HS-27A (cell line): ENCODE measurements around the gene ZFAND3.

ENCODE experiments used
- DNase-seq: peaks from one replicate; pipeline ENCODE4 v3.0.0-alpha.2; 2012; ENCODE audit warnings: low read depth, missing footprints

The ZFAND3 gene

DNA sequence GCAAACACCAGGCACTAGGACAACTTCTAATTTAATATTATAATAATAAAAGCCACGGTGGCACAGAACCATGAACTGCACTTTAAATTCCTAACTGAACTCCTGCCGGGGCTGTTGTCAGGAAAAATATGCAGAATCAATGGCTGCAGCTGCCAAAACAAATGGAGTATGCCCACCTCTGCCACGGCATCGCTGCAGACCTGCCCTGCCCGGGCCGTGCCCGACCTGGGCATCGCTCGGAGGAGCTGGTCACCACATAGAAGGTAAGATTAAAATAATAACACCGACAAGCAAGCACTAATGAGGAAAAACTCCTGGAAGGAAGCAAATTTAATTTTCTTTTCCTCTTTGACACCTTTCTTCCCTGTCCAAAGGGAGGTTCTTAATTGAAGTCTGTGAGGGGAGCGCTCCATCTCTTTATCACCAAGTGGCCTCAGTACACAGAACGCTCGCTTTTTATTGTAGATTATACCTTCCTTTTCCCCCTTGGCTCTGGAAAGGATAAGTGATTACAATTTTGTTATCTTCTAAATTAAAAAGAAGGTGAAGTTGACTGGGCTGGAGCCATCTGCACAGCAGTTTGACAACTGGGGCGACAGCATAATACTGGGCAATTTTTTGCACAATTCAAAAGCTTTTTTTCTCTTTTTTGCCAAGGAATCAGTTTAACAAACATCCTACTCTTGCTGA, 351.3 kb downstream of the ZFAND3 start:
- DNase-seq: no peak

DNA sequence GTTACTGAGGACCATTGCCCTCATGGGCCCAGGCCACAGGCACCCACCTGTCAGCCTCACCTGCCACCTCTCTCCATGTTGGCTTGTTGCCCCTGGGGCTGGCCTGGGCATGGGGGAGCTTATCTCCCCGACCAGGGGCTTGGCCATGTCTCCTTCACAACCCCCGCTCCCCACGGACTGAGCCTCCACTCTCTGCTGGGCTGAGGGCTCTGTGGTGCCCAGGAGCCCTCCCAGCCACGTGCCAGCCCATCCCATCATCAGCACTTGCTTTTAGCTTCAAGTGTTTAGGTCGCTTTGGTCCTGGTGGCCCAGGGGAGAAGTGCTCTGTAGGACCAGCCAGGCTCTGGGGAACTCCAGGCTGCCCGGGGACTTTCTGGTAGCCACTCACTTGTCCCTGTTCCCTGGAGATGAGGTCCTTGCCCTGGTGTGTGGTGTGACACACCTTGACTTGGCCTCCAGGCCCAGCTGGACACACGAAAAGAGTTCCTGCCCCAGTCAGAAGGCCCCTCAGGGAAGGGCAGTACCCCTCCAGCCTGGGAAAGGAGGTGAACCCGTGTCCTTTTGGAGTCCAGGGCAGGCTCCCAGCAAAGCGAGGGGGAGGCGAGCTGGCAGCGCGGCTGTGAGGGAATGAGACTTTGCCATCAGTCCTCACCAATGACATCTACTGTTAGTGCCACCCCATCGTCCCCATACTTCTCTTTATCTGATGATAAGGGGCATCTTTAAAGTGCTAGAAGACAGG, 352.6 kb downstream of the ZFAND3 start:
- DNase-seq: no peak

DNA sequence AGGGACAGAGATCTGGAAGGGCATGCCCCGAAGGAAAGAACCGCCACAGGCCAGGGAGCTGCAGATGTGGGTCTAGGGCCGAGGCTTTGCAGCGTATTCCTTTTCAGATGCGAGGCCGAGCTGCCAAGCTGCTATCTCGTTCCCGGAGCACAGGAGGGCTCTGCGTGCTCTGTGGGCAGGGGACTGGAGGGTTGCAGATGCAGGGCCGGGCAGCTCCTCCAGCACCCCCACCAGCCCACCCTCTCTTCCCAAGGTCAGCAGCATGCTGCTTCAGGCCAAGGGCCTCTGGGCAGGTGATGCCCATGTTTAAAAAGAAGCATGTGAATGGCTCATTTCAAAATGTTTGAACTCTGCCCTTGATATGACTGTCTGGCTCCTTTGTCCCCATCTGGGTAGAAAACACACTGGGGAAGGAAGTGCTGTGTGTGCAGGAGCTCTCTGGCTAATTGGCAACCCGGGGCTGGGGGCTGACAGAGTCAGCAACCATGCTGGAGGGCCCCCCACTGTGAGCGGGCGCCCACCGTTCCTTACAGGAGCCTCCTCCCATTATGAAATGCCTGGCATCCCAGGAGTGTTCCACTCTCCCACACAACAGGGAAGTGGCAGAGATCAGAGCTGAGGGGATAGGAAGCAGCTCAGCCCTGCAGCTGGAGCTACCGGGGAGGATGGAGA, 353.3 kb downstream of the ZFAND3 start:
- no peak for DNase-seq

DNA sequence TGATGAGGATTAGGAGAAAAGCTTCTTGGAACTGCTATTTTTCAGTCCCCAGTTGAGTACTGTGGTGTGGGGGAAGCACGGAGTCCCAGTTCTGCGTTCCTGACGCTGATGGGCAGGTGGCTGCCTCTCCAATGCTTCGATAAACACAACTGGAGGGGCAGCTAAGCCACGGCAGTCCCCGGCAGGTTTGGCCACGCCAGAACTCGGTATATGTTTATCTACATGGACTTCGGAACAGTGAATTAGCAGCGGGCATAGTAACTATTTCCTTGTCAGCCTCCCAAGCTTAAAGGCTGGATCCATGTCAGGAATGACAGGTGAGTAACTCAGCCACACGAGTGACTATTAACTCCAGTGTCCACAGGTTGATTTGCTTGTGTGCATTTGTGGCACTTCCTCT, 354.4 kb downstream of the ZFAND3 start:
- DNase-seq: no peak

DNA sequence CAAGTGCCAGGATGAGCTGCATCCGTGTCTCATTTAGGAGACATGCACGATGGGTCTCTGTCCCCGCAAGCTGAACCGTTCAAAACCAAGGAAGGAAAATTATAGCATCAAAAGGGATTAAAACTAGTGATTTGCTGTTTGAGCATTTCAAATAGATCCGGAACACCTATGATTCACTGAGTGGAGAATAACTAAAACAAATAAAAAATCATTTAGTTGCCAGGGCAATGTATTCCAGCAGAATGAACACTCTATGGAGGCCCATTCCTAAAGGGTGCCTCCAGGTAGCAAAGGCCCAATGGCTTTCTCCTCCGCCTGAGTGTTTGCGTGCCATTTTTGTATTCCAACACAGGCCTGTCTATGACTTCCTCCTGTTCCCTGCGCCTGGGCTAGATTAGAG, 354.8 kb downstream of the ZFAND3 start:
- DNase-seq: no peak

DNA sequence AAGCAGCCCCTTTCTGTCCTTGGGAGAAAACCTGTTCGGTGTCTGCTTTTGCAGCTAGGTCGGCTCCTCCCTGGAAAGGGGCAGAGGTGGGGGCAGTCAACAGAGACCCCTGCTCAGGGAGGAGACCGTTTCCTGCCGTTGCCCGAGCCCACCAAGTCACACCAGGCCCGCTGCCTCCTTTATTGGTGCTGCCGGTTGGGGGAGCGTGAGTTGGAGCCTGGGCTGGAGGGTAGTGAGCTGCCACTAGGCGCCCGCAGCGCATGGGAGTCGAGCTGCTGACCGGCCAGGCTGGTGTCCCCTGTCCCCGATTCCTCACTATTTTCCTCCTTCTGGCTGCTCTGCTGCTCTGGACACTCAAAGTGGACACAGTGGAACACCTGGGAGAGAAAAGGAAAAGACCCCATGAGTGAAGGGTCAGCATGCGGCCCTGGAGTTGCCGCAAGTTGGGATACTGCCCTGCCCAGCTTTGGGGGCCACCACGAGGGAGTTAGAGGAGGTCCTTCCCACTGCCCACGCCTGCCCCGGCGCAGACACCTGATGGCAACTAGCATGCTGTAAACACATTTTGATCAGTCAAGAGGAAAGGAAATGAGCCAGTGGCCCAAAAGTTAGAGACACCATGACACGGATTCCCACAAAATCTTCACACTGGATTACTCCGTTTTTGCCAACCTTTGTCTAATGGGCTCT, 355.4 kb downstream of the ZFAND3 start:
- no peak for DNase-seq

DNA sequence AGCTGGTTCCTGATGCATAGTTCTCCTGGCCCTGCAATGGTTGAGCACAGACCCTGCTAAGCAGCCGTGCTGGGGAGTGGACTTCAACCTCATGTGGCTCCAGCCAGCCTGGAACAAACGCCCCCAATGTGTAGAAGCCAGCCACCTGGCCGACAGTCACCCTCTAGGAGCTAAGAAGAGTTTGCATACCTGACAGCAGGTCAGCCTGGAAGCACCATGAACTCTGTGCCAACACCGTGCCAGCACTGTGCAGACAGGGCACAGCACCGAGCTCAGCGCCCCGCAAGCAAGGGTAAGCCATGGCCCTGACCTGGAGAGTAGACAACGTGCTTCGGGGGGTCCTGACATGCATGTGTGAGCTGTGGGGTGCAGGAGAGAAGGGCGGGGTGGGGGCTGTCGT, 356.3 kb downstream of the ZFAND3 start:
- DNase-seq: no peak

DNA sequence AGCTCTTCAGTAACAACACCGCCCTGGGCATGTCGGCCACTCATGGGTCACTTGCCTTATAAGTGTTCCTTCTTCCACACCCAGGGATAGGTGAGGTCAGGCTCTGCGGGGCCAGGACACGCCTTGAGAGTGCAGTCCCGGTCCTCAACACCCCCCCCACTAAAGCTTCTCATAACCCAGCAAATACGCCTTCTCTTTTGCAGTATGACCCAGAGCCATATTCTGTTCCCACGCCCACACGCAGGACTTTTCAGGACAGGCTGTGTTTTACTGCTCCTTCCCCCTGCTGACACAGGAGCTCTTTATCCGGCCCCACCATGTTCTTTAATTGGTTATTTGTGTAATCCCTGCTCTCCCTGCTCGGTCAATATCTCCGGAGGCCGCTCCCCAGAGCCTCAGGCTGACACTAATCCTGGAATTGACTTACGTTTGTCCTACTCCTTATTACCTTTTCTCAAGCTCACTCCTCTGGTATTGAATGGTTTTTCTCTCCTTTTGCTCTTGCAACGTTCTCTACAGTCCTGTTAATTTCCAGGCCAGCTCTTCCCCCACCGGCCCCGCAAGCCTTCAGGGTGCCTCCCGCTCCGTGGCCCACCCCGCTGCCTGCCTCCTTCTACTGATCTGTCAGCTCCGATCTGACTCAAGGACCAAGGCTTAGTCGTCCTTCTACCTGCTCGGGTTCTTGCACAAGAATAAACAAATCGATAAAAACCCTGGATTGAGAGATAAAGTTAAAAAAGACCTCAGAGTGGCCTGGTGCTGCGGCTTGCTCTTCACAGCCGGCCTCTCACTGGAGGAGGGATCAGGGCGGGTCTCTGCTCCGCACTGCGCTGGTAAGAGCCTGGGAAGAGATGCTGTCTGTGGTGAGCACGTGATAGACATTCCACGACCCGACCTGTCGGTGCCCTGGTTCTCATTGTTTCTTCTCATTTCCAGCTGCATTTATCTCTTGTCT, 357.5 kb downstream of the ZFAND3 start:
- no peak for DNase-seq

DNA sequence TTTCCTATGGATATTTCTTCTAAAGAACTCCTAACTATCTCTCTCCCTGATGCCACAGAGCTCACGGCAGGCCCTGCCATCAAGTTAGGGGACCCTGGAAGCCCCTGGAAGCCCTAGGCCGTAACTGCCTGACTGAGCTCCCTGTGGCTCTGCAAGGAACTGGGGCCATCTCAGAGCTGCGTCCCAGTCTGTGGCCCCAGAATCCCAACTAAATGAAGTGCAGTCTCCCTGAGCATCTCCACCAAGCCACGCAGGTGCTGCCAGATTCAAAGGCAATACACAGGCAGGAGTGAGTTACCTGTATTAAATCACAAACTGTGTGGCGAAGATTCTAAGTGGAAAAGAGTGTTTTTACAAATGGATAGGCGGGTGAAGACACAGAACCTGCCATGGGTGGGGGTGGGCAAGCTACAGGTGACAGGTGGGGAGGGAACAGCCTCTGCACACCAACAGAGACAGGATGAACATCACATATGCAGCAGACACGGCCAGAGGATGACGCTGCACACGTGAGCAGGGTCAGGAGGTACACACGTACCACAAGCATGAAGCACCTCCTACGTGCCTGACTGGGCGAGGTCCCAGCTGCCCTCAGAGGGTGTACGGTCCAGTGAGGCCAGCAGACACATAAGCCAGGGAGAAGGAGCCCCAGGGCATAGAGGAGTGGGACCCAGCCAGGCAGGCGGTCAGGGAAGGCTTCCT, 358.5 kb downstream of the ZFAND3 start:
- DNase-seq: no peak

DNA sequence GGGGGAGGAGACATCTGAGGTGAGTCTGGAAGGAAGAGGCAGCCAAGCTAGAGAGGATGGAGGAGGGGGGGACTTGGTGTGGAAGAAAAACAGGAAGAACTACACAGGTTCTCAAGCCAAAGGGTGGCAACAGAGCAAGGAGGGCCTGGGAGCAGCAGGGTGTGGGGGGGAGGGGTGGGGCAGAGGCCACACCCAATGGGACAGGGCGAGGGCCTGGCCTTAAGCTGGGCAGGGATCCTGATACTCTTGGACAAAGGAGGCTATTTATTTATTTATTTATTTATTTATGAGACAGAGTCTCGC, 359.0 kb downstream of the ZFAND3 start:
- no peak for DNase-seq

DNA sequence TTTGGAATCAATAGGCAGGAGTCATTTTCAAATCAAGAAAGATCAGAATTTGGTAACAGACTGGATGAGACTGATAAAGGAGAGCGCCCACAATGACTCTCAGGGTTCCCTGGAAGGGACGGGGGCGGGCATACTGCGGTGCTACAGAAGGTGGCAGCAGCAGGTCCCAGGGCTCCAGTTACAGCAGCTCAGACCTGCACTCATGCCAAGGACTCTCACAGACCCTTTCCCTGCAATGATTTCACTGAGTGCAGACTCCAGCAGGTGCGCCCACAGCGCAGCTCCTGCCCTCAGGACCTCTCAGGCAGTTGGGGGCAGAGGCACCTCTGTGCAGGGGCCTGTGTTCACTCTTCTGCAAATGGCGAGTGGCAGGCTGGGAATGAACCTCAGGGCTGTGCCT, 359.8 kb downstream of the ZFAND3 start:
- no peak for DNase-seq

DNA sequence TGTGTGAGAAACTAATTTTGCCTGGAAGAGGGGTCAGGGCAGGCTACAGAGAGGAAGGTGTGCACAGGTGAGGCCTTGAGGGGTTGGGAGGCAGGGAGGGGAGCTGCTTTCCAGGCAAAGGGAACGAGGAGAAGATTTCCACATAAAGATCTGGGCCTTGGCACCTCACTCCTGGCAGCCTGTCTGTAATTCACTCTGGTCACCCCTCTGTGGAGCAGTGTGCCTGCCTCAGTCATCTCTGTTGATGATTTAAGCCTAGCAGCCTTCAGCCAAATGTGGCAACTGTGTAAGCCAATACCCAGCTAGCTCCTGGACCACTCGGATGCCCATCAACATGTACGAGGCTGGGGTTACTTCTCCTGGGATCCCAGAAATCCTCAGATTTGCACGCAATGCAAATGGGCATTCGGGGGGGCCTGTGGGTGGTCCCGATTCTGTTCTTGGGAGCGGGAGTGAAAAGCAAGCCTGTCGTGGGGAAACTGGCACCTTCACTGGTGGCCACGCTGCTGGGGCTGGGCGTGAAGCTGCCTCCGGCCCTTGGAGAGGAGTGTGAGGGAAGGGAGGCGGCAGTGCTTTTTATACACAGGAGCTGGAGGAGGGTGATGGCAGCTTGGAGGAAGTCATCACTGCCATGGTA, 360.4 kb downstream of the ZFAND3 start:
- no peak for DNase-seq

DNA sequence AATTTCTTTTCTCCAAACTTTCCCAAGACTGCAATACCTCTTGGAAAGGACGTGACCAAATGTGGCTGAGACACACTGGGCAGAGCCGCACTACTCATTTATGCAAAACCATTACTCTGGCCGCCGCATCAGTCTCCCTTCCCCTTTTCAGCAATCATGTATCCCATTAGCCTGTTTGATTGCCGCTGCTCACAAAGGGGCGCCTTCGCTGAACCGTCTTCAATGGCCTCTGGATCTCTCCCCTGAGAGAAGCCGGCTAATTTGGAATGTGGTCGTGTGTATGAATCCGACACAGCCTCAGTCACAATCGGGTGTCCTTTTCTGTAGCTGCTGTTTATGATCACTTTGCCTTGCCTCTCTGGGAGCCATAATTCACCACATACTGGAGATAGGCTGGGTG, 361.1 kb downstream of the ZFAND3 start:
- no peak for DNase-seq

DNA sequence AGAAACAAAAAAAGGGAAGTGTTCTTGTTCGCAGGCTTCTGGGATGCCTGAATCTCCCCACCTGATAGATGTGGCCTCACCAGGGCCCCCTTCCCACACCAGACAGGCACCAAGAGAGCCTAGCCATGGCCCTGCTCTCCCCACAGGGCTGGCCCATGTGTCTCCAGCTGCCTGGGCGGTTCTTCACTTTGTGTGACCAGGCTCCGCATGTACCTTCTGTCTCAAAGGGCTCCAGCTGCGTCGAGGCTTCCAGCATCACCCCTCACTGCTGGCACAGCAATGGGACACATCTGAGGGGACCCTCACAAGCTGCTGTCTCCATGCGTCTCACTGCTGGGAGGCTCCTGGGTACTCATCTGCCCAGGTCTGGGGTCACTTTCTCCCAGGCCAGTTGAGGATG, 362.9 kb downstream of the ZFAND3 start:
- DNase-seq: no peak

DNA sequence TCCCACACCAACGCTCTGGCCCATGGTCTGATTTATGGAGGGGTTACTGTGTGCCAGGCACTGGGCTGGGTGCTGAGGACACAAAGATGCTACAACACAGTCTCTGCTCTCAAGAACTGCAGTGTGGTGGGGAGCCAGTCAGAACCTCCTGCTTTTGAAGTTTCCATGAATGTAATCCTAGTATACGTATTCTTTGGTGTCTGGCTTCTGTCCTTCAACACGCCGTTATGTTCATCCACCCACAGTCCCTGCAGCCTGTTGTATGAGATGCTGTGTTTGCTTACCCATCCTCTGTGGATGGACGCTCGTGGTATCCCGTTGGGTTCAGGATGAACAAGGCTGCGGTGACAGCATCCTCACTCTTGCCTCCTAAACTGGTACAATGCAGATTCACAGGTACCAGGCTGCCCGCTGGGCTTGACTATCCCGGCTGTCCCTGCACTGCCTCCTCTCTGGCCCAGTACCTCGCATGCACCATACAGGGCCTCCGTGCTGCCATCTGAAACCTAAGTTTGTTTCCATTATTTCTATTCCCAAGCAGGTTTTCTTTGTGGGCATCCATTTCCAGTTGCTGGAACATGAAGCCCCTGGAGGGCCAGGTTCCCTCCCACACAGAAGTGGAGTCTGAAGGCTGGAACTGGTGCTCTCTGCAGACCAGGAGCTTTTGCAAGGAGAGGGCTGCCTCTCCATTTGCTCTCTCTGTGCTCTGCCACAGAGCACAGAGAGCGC, 364.5 kb downstream of the ZFAND3 start:
- no peak for DNase-seq

DNA sequence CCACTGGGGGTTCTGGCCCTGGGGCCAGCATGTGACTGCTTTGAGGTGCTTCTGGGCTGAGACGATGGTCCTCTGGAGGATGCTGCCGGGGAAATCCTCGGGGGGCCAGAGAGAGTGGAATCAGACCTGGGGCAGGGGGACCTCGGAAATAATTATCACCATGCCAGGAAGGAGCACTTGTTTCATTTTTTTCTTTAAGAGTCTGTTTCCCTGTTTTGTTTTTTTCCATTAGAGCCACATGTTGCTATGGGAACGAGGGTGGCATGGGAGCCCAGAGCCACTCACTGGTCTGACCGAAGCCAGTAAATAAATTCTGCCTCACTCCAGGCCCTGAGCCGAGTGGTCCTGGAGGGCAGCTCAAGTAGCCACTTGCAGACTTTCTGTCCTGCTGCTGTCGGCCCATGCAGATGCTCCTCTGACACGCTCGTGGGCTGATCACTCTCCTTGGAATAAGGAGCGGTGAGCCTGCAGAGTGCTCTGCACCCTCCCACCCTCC, 365.1 kb downstream of the ZFAND3 start:
- DNase-seq: no peak

DNA sequence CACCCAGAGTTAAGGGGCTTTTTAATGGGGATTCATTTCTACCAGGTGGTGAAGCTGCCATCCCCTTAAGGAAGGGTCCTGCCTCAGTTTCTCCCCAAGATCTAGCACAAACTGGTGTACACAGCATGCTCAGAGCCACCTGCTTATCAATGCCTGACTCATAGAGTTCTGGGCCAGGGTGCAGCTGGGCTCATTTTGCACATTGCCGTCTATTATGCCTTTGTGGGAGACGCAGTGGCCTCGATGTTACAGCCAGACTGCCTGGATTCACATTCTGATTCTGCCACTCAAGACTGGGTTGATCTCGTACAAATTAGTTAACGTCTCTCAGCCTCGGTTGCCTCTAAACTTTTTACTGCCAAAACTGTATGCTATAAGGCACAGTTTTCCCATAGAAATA, 365.7 kb downstream of the ZFAND3 start:
- DNase-seq: no peak

DNA sequence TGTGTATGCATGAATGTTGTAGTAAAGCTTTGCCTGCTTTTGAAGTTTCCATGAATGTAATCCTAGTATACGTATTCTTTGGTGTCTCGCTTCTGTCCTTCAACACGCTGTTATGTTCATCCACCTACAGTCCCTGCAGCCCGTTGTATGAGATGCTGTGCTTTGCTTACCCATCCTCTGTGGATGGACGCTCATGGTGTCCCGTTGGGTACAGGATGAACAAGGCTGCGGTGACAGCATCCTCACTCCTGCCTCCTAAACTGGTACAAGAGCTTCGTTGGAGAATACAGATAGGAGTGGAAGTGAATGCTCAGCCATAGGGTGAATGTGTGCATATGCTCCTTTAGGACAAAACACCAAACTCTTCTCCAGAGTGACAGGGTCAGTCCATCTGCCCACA, 366.2 kb downstream of the ZFAND3 start:
- no peak for DNase-seq

DNA sequence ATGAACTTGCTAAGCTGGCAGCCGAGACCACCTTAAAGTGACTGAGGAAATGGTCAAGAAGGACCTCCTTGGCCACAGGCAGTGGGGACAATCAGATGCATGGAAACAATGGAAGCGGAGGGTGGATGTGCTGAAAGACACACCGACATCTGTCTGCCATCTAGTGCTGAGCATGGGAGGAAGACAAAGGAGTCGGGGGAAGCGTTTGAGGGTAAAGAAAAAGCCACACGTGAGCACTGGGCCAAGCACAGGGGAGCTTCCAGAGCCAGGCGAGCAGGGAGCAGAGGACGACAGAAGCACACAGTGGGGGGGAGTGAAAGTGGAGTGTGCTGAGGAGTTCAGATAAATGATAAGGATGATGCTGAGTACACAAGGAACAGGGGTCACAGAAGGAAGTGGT, 367.8 kb downstream of the ZFAND3 start:
- DNase-seq: no peak
